Activated CD8-positive, alpha-beta memory T cell treated with anti-CD3 and anti-CD28 coated beads for 1 hour (primary cell): ENCODE data around the gene GSTM4.
"Not testable (repeated sequence)": the region's sequence is repeated elsewhere in the genome, so short reads cannot be mapped to it uniquely, and the experiment has no call there.

Experiments used
- DNase-seq, 2 donors: peaks; one replicate each; pipeline ENCODE4 v3.0.0-alpha.2; 2020; ENCODE audit warnings: low read depth in 1 of 2; ENCODE audit errors: extremely low read depth in 1 of 2

GSTM4 gene

GRCh38 chr1:109660691-109661026, 4.8 kb downstream of the GSTM4 start:
- not testable (repeated sequence) for DNase-seq

GRCh38 chr1:109661391-109661790, 5.5 kb downstream of the GSTM4 start:
- no peak for DNase-seq

- DNase-seq, result no peak
Measured at GRCh38 chr1:109664671-109665070, 8.8 kb downstream of the GSTM4 start.

GRCh38 chr1:109667452-109668122, 11.7 kb downstream of the GSTM4 start, which contains the start of gene GSTM2:
Gene GSTM2 (plus strand): TSS chr1:109668057. CDS start chr1:109668116, 59 bp downstream.
- DNase-seq, result peak; percentile 48 to 55

- no peak for DNase-seq
Measured at GRCh38 chr1:109668123-109668775, 12.3 kb downstream of the GSTM4 start.

- no peak for DNase-seq
Measured at GRCh38 chr1:109669246-109669948, 13.5 kb downstream of the GSTM4 start.

- not testable (repeated sequence) for DNase-seq
Measured at GRCh38 chr1:109669949-109670302, 14.0 kb downstream of the GSTM4 start.

GRCh38 chr1:109671067-109671466, 15.2 kb downstream of the GSTM4 start:
- no peak for DNase-seq

- not testable (repeated sequence) for DNase-seq
Measured at GRCh38 chr1:109673861-109674260, 18.0 kb downstream of the GSTM4 start.

- not testable (repeated sequence) for DNase-seq
Measured at GRCh38 chr1:109676683-109677381, 20.9 kb downstream of the GSTM4 start.

GRCh38 chr1:109677459-109677858, 21.6 kb downstream of the GSTM4 start:
- DNase-seq, result no peak

GRCh38 chr1:109678637-109679036, 22.7 kb downstream of the GSTM4 start:
- not testable (repeated sequence) for DNase-seq

- not testable (repeated sequence) for DNase-seq
Measured at GRCh38 chr1:109684777-109685176, 28.9 kb downstream of the GSTM4 start.

GRCh38 chr1:109685399-109685798, 29.5 kb downstream of the GSTM4 start:
- not testable (repeated sequence) for DNase-seq

GRCh38 chr1:109685890-109686289, 30.0 kb downstream of the GSTM4 start:
- not testable (repeated sequence) for DNase-seq

GRCh38 chr1:109687109-109687508, 31.2 kb downstream of the GSTM4 start:
- not testable (repeated sequence) for DNase-seq

- peak in 1 of 2 donors; percentile 65 for DNase-seq
Measured at GRCh38 chr1:109687641-109688499, 32.0 kb downstream of the GSTM4 start, which contains the start of gene GSTM1. Gene GSTM1 (plus strand): TSS chr1:109687817. CDS start chr1:109687874, 57 bp downstream.

GRCh38 chr1:109689844-109690405, 34.0 kb downstream of the GSTM4 start:
- no peak for DNase-seq

- no peak for DNase-seq
Measured at GRCh38 chr1:109691759-109692158, 35.9 kb downstream of the GSTM4 start.

GRCh38 chr1:109694400-109694799, 38.5 kb downstream of the GSTM4 start:
- DNase-seq, result not testable (repeated sequence)
